Lower lobe of right lung (tissue), 2 donors: ENCODE data around the gene PDE4B. TPM values are rescaled to one million over a fixed set of nuclear protein-coding genes. Genes with fewer than 3 reads are reported as not detected.

Source experiments
- ATAC-seq, 2 donors: fragments of 200-7000 bp; cut with Tn5 transposase; one replicate each; pipeline ENCODE4 v1.9.1; 2020 to 2022; ENCODE audit warnings: mild to moderate bottlenecking in 2 of 2, moderate library complexity in 2 of 2
- DNase-seq: peaks from one replicate; pipeline ENCODE4 v3.0.0-alpha.2; 2020
- H3K27ac ChIP-seq: fragments of 200-600 bp; one replicate; pipeline ENCODE4 v1.8.0; 2022
- H3K27me3 ChIP-seq: fragments of 200-600 bp; one replicate; pipeline ENCODE4 v1.8.0; 2022; ENCODE audit warnings: low read depth
- H3K36me3 ChIP-seq: fragments of 200-600 bp; one replicate; pipeline ENCODE4 v1.8.0; 2022; ENCODE audit warnings: mild to moderate bottlenecking
- H3K4me1 ChIP-seq: fragments of 200-600 bp; one replicate; pipeline ENCODE4 v1.8.0; 2022
- H3K4me3 ChIP-seq: fragments of 200-600 bp; one replicate; pipeline ENCODE4 v1.8.0; 2022; ENCODE audit warnings: mild to moderate bottlenecking
- H3K9me3 ChIP-seq: fragments of 200-600 bp; one replicate; pipeline ENCODE4 v1.8.0; 2022
- intact Hi-C: fragments of 100-400 bp; cut with DNase I; formaldehyde crosslinking; loops from one replicate; pipeline ENCODE4 v1.11.0; 2022
- total RNA-seq: library from RNA; stranded (reverse); fragmentation: NEBNext Ultra II Directional; extraction: Animal tissue kit (Norgen Biotek cat#: 25700); gene quantifications from one replicate; pipeline ENCODE4 v1.2.1, GENCODE V29; 2021
- TF ChIP-seq, protein P1 (sequence below): fragments of 200-600 bp; IDR thresholded peaks from one replicate; pipeline ENCODE4 v1.8.0; 2022; ENCODE audit warnings: antibody characterized with exemption, mild to moderate bottlenecking
- donor health status: DM: no; HTN: yes; CAD: no; lungs with severe emphysema.

The PDE4B gene
- total RNA-seq, 1 donor from 2014 or later: 26.9 TPM

- Histone ChIP-seq H3K27me3 (no peaks in the 10 kb centered on the region), H3K4me1 (peaks cover 8% of the 10 kb centered on the region), H3K9me3 (no peaks in the 10 kb centered on the region), H3K4me3 (no peak overlapping the region), H3K36me3 (no peaks in the 10 kb centered on the region), H3K27ac (peak overlapping the region; percentile 33)
- DNase-seq (no peak), ATAC-seq (peak; percentile 87 to 89)
- TF ChIP-seq, protein P1, sequence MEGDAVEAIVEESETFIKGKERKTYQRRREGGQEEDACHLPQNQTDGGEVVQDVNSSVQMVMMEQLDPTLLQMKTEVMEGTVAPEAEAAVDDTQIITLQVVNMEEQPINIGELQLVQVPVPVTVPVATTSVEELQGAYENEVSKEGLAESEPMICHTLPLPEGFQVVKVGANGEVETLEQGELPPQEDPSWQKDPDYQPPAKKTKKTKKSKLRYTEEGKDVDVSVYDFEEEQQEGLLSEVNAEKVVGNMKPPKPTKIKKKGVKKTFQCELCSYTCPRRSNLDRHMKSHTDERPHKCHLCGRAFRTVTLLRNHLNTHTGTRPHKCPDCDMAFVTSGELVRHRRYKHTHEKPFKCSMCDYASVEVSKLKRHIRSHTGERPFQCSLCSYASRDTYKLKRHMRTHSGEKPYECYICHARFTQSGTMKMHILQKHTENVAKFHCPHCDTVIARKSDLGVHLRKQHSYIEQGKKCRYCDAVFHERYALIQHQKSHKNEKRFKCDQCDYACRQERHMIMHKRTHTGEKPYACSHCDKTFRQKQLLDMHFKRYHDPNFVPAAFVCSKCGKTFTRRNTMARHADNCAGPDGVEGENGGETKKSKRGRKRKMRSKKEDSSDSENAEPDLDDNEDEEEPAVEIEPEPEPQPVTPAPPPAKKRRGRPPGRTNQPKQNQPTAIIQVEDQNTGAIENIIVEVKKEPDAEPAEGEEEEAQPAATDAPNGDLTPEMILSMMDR: no peak
- intact Hi-C loops: no loop called here
Measured at GRCh38 chr1:65812065-65812464, 19.4 kb downstream of the PDE4B start.

- TF ChIP-seq, protein P1: no peak
- Histone ChIP-seq H3K9me3 (no peaks in the 10 kb centered on the region), H3K27me3 (no peaks in the 10 kb centered on the region), H3K27ac (no peak overlapping the region), H3K36me3 (no peaks in the 10 kb centered on the region), H3K4me1 (peaks cover 8% of the 10 kb centered on the region), H3K4me3 (no peak overlapping the region)
- intact Hi-C loops: no loop called here
- DNase-seq (no peak), ATAC-seq (no peak)
Measured at GRCh38 chr1:65813956-65814355, 21.3 kb downstream of the PDE4B start.

GRCh38 chr1:65814752-65815151, 22.1 kb downstream of the PDE4B start:
- Histone ChIP-seq H3K36me3 (no peaks in the 10 kb centered on the region), H3K4me1 (peaks cover 8% of the 10 kb centered on the region), H3K4me3 (no peak overlapping the region), H3K27ac (no peak overlapping the region), H3K9me3 (no peaks in the 10 kb centered on the region), H3K27me3 (no peaks in the 10 kb centered on the region)
- intact Hi-C loops: no loop called here
- TF ChIP-seq, protein P1: no peak
- DNase-seq (no peak), ATAC-seq (no peak)

DNA sequence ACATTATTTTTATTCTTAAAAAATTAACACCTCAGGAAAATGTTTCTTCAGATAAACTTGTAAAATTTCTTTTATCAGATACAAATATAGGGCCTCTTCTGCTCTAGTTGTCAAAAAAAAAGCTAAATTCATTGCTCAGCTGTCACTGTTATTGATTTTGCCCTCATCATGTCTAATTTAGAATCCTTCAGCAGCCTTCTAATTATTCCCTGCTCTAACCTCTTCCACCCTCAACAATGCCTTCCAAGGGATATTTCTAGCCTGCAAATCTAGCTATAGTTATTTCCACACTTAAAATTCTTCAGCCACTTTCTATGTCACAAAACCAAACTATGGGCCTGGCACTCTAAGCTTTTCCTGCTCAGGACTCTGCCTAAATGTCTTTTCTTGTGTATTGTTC, 25.2 kb downstream of the PDE4B start:
- no peak for DNase-seq
- H3K27me3 ChIP-seq: no peaks in the 10 kb centered on the region
- no peak for ATAC-seq
- intact Hi-C loops: no loop called here
- no peak overlapping the region for H3K4me3 ChIP-seq
- H3K4me1 ChIP-seq: no peaks in the 10 kb centered on the region
- H3K27ac ChIP-seq: no peak overlapping the region
- H3K9me3 ChIP-seq: no peaks in the 10 kb centered on the region
- H3K36me3 ChIP-seq: no peaks in the 10 kb centered on the region
- TF ChIP-seq, protein P1: no peak

DNA sequence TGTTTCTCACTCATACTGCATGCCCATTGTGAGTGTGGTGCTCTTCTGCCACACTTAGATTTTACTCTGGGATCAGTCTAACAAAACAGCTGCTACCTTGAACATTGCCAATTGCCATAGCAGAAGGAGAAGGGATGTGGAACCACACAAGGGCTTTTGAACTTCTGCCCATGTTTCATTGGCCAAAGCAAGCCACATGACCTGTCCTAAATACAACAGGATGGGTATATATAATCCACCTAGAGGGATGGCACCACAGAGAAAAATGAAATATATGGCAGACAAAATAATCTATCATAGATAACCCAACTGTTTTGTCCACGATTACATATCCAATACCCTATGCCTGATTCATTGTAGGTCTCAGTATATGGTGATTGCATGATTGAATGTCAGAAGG, 26.3 kb downstream of the PDE4B start:
- Histone ChIP-seq H3K9me3 (no peaks in the 10 kb centered on the region), H3K4me1 (no peaks in the 10 kb centered on the region), H3K36me3 (no peaks in the 10 kb centered on the region), H3K27ac (no peak overlapping the region), H3K4me3 (no peak overlapping the region), H3K27me3 (no peaks in the 10 kb centered on the region)
- DNase-seq: no peak
- TF ChIP-seq, protein P1: no peak
- no peak for ATAC-seq
- intact Hi-C loops: no loop called here

GRCh38 chr1:65820983-65821382, 28.3 kb downstream of the PDE4B start:
- no peak overlapping the region for H3K27ac ChIP-seq
- no peaks in the 10 kb centered on the region for H3K4me1 ChIP-seq
- H3K4me3 ChIP-seq: no peak overlapping the region
- no peaks in the 10 kb centered on the region for H3K36me3 ChIP-seq
- no peaks in the 10 kb centered on the region for H3K9me3 ChIP-seq
- no peaks in the 10 kb centered on the region for H3K27me3 ChIP-seq
- ATAC-seq (peak; percentile 61 to 70), DNase-seq (no peak)
- intact Hi-C loops: no loop called here
- TF ChIP-seq, protein P1: no peak
